ENCODE data around the gene ATXN1.
"Not testable (repeated sequence)": the region's sequence is repeated elsewhere in the genome, so short reads cannot be mapped to it uniquely, and the experiment has no call there.

Gene ATXN1

DNA sequence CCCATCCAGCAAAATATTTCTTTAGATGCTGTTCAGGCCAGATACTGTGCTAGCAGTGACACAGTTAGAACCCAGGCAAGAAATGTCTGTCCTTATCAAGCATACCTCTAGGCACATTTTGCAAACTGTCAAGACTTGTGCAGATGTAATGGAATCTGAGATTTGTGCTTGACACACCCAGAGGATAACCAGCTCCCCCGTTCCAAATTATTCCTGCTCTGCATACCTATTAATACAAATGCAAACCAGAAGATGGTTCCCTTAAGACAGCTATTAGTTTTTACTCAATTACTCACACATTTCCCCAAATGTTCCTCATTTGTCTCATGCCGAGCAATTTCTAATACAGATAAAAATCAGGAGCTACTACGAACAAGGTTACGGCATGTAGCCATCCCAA lies 40.4 kb downstream of the ATXN1 start:
- DNase-seq (ENCODE audit: low spot score), result no peak

DNA sequence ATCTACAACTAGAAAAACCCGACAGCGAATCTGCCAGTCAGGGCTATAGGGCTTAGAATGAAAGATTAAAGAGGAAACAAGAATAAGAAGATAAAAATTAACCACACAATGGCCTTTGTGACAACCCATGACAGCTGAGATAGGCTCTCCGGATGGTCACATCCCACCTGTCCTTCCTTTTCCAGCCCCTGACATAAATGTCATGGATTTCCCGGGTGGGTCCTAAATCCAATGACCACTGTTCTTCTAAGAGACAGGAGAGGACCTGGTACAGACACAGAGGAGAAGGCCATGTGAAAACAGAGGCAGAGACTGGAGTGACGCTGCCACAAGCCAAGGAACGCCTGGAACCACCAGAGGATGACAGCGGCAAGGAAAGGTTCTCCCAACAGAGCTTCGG lies 41.8 kb downstream of the ATXN1 start:
- DNase-seq (ENCODE audit: low spot score), result no peak

- no peak for DNase-seq (ENCODE audit: low spot score)
Observed at GRCh38 chr6:16718356-16718755, 42.9 kb downstream of the ATXN1 start.

- no peak for DNase-seq (ENCODE audit: low spot score)
Observed at GRCh38 chr6:16717275-16717942, 43.9 kb downstream of the ATXN1 start.

DNA sequence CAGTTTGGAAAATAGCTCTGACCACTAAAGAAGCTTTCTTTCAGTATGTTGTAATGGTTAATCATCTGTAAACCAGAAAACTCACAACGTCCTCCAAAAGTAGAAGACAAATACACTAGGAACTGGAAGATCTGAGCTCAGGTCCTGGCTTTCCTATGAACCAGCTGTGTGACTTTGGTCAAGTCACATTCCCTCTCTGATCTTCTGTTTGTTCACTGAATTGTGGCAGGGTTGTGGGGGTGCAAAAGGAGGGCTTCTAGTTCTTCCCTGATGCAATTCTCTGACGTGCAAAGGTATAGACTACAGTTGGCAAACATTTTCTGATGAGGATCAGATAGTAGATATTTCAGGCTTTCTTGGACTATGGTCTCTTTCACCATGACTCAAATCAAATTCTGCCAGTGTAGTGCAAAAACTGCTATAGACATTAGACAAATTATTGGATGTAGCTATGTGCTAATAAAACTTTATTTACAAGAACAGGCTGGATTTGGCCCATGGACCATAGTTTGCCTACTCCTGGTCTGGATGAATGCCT lies 44.9 kb downstream of the ATXN1 start:
- DNase-seq (ENCODE audit: low spot score), result no peak

DNA sequence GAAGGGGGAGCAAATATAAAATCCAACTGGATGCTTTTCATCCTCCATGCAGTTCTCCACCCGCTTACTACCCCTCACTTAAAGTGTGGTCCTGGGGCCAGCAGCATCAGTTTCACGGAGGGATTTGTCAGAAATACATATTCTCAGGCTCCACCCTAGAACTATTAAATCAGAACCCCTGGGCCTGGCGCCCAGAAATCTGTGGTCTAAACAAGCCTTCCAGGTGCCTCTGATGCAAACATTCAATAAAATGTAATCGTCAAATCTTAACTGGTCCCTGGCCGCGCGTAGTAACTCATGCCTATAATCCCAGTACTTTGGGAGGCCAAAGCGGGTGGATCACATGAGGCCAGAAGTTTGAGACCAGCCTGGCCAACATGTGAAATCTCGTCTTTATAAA lies 47.7 kb downstream of the ATXN1 start:
- no peak for DNase-seq (ENCODE audit: low spot score)

DNA sequence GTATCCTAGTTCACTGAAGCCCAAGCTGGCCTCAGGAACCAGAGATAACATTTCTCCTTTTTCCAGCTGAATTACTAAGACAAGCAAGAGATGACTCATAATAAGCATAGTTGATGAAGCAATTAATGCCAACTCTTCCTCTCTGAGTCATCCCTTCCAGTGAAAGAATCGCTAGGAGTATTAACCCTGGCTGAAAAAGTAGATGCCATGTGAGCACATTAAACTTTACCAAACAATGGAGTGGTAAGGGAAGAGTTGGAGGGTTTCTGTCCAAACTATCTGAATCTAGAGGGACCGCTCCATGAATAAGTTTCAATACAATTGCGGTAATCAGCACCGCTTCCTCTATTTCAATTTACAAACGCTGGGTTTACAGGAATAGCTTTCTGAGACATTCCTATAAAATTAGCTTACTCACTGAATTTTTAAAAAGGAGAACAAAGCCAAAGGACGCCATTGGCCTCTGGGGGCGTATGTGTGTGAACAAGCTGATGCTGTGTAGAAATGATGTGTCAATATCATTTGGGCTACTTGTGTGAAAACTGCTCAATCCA lies 48.3 kb downstream of the ATXN1 start:
- peak; percentile 47 for DNase-seq (ENCODE audit: low spot score)

DNA sequence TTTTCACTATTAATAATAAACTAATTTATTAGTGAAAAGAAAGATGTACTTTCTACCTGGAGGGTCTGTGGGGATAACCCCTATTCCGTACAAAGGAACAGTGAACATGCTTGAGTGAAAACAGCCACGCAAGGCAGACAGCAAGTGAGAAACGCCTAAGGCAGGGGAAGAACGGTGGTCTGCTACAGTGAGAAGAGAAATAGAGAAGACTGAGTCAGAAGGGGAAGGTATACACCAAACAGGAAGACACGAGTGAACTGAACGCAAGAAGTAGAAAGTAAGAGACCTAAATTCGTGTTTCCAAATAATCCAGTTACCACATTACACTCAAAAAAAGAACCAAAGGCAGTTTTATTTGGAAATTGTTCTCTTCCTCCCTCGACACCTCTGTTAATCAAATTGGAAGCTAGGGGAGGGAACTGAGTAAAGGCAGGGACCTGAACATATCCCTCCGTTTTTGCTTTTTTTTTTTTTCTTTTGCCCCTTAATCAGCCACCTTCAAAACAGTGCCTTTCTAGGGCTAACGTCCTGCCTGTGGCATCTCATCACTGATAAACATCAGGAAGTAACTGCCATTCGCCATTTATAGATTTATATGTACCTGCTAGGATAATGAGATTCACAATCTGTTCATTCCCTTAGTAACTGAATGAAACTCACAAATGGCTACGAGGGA lies 48.9 kb downstream of the ATXN1 start:
- no peak for DNase-seq (ENCODE audit: low spot score)

DNA sequence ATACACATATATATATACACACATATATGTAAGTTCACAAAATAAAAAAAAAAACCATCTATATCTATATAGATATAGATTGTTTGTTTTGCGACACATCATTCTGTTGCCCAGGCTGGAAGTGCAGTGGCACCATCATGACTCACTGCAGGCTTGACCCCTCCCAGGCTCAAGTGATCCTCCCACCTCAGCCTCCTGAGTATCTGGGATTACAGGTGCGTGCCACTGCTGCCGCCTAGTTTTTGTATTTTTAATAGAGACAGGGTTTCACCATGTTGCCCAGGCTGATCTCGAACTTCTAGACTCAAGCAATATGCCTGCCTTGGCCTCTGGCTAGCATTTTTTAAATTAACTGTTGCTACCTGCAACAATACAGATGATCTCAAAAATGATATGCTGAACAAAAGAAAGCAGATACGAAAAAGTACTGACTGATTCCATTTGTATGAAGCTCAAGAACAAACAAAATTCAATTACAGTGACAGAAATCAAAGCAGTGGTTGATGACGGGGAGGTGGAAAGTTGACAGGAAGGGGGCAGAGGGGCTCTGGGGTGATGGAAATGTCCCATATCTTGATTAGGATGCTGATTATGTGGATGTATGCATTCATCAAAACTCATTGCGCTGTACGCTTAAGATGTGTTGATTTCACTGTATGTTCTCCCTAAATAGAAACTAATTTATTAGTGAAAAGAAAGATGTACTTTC lies 49.6 kb downstream of the ATXN1 start:
- DNase-seq (ENCODE audit: low spot score), result no peak

DNA sequence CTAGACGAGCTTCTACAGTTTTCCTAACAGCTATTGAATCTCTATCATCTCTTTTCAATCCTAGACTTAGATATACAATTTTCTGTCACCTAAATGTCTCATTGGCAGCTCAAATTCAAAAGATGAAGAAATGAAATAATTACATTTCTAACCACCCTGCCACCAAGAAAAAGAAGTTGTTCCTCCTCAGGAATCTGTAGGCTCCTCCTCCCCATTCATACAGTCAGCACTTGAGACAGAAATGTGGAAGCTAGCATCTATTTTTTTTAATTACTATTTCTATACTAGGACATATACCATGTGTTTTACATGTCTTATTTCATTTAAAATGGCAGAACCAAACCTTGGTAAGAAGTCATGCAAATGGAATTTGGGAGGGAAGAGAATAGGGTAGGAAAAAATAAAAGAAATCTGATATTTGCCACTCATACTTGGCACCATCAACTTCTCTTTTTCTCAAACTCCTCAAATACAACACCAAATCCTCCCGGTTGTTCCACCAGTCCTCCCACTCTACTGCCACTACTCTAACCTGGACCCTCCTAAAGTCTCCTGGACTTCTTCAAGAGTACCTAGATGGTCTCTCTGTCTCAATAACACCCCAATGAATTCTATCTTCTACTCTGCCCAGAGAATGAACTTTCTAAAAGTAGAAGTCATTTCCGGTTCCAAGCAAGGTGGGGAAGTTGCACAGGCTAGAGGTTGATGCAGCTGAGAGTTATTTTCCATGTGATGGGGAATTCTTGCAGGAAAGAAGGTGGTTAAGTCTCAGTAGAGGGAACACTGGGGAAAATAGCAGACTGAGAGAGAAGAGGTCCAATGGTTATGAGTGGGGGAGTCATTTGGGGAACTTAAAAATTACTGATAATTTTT lies 54.1 kb downstream of the ATXN1 start:
- DNase-seq (ENCODE audit: low spot score), result no peak

- DNase-seq (ENCODE audit: low spot score), result not testable (repeated sequence)
Observed at GRCh38 chr6:16706491-16706890, 54.8 kb downstream of the ATXN1 start.

DNA sequence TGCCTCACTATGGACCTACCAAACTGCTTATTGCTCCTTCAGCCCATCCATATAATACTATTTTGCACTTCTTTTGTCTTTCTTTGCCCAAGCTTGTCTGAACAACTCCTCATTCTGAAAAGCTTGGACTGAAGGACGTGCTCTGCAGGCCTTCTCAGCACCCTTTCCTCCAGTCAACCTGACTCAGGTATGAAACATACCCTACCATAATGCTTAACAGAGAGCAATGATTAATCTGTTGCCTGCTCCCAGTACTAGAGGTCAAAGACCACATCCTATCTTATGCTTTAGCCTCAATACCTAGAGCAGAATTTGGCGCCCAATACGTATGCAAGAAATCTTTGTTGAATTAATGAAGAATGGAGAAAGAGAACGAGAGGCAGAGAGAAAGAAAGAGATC lies 55.2 kb downstream of the ATXN1 start:
- no peak for DNase-seq (ENCODE audit: low spot score)

GRCh38 chr6:16705081-16705993 lies 55.9 kb downstream of the ATXN1 start:
- no peak for DNase-seq (ENCODE audit: low spot score)

DNA sequence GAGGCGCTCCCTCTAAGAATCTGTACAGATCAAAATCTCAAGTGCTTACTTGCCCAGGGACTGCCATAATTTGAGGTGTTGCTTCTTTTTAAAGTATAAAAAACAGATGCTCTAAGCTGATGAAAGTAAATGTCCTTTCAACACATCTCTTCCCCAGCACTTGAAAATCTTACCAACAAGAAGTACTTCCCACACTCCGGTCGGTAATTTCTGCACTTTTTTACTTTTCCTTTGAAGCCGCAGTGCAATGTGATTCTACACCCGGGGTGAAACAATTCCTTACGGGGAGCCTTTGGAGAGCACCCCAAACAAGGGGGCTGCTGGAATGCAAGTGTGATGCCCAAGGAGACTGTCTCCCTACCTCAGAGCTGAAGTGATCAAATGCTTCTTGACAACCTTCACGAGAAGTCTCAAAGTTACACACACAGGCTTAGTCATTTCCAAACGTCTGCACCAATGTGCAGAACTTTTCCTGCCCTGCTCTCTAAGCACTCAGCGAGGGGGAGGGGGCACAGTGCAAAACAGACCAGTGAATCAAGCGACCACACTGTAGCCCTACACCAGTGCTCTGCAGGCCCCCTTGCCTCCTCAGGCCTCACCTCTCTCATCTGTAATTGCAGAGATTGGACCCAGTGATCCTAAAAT lies 56.7 kb downstream of the ATXN1 start:
- DNase-seq (ENCODE audit: low spot score), result no peak

DNA sequence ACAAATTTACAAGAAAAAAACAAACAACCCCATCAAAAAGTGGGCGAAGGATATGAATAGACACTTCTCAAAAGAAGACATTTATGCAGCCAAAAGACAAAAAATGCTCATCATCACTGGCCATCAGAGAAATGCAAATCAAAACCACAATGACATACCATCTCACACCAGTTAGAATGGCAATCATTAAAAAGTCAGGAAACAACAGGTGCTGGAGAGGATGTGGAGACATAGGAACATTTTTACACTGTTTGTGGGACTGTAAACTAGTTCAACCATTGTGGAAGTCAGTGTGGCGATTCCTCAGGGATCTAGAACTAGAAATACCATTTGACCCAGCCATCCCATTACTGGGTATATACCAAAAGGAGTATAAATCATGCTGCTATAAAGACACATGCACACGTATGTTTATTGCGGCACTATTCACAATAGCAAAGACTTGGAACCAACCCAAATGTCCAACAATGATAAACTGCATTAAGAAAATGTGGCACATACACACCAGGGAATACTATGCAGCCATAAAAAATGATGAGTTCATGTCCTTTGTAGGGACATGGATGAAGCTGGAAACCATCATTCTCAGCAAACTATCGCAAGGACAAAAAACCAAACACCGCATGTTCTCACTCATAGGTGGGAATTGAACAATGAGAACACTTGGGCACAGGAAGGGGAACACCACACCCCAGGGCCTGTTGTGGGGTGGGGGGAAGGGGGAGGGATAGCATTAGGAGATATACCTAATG lies 58.5 kb downstream of the ATXN1 start:
- not testable (repeated sequence) for DNase-seq (ENCODE audit: low spot score)

DNA sequence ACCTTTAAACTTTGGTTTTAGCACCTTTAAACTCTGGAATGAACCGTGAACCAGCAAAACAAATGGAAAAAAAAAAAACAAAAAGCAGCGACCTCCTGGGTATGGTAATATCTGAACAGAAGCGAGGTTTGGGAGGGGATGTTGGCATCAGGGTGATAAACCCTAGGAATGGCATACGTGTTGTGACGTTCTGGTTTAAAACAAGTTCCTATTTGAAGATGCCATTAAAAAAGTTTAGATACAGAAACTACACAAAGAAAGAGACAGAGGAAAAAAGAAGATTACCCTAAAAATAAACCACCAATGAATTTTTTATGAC lies 60.4 kb downstream of the ATXN1 start:
- DNase-seq (ENCODE audit: low spot score), result no peak

- peak; percentile 60 for DNase-seq (ENCODE audit: low spot score)
Observed at GRCh38 chr6:16700202-16700915, 60.9 kb downstream of the ATXN1 start.

- DNase-seq (ENCODE audit: low spot score), result no peak
Observed at GRCh38 chr6:16698997-16699868, 62.0 kb downstream of the ATXN1 start.

Measured in Ammon's horn (tissue), 1 donor.